ENCODE results near the gene KRTAP5-5. TPM values are rescaled to one million over a fixed set of nuclear protein-coding genes. Genes with fewer than 3 reads are reported as not detected.
"Not testable (repeated sequence)": the region's sequence is repeated elsewhere in the genome, so short reads cannot be mapped to it uniquely, and the experiment has no call there.

Gene KRTAP5-5
- not detected in 2 replicates for total RNA-seq

GRCh38 chr11:1629326-1630185 lies at the start of gene KRTAP5-5:
TSS of gene KRTAP5-5 (plus strand) at chr11:1629775. CDS start at chr11:1629841, 66 bp downstream.
- POLR2A ChIA-PET = interaction anchor here (0.6 kb wide), 1 partner anchor 8 kb away, joined by 6 read pairs; no protein-coding TSS in a partner anchor
- H3K9me3 Mint-ChIP-seq = no peaks in the 10 kb centered on the region
- peaks cover 30% of the 10 kb centered on the region for H3K27me3 Mint-ChIP-seq
- CTCF ChIA-PET = interaction anchor here (0.9 kb wide), 1 partner anchor 80 kb away, joined by 3 read pairs; no protein-coding TSS in a partner anchor
- no peaks in the 10 kb centered on the region for H3K36me3 Mint-ChIP-seq (ENCODE audit: low read depth)
- no peak for ATAC-seq (ENCODE audit: low read depth)
- intact Hi-C loops (cut with micrococcal nuclease) = loop anchor here (2.0 kb wide), 1 partner anchor 83 kb away; no protein-coding TSS in a partner anchor
- H3K4me3 Mint-ChIP-seq = no peak within 1 kb of the TSS
- no peak for DNase-seq
- no peak within 1 kb of the TSS for H3K27ac Mint-ChIP-seq
- H3K4me1 Mint-ChIP-seq = peaks cover 4% of the 10 kb centered on the region
- TF ChIP-seq CTCF (IDR thresholded peaks at IDR 0.05) = no peak

GRCh38 chr11:1581976-1582375 lies 47.6 kb upstream of the KRTAP5-5 start:
- POLR2A ChIA-PET = no interaction called here
- intact Hi-C loops (cut with micrococcal nuclease) = no loop called here
- Mint-ChIP-seq H3K36me3 (ENCODE audit: low read depth) (no peaks in the 10 kb centered on the region), H3K4me3 (no peak overlapping the region), H3K4me1 (peaks cover 16% of the 10 kb centered on the region), H3K27ac (no peak overlapping the region), H3K9me3 (peaks cover 10% of the 10 kb centered on the region), H3K27me3 (peaks cover 23% of the 10 kb centered on the region)
- ATAC-seq (ENCODE audit: low read depth) (no peak), DNase-seq (no peak)
- CTCF ChIA-PET = interaction anchor here (0.9 kb wide), 1 partner anchor 9 kb away, joined by 3 read pairs; no protein-coding TSS in a partner anchor
- TF ChIP-seq CTCF (IDR thresholded peaks at IDR 0.05) = no peak

GRCh38 chr11:1582909-1583308 lies 46.7 kb upstream of the KRTAP5-5 start:
- DNase-seq; intact Hi-C loops (cut with micrococcal nuclease); POLR2A ChIA-PET; H3K4me3 Mint-ChIP-seq; ATAC-seq (ENCODE audit: low read depth); H3K36me3 Mint-ChIP-seq (ENCODE audit: low read depth); H3K27ac Mint-ChIP-seq: not testable (repeated sequence)
- peaks cover 21% of the 10 kb centered on the region for H3K4me1 Mint-ChIP-seq
- H3K9me3 Mint-ChIP-seq = peaks cover 10% of the 10 kb centered on the region
- H3K27me3 Mint-ChIP-seq = peaks cover 23% of the 10 kb centered on the region
- CTCF ChIA-PET = interaction anchor here (1.3 kb wide), 1 partner anchor 8 kb away, joined by 3 read pairs; no protein-coding TSS in a partner anchor

- CTCF ChIA-PET = interaction anchor here (1.3 kb wide), 1 partner anchor 10 kb away, joined by 3 read pairs; no protein-coding TSS in a partner anchor
- peaks cover 32% of the 10 kb centered on the region for H3K4me1 Mint-ChIP-seq
- intact Hi-C loops (cut with micrococcal nuclease); POLR2A ChIA-PET; H3K4me3 Mint-ChIP-seq; DNase-seq; H3K9me3 Mint-ChIP-seq; ATAC-seq (ENCODE audit: low read depth); H3K36me3 Mint-ChIP-seq (ENCODE audit: low read depth); H3K27ac Mint-ChIP-seq: not testable (repeated sequence)
- H3K27me3 Mint-ChIP-seq = peaks cover 18% of the 10 kb centered on the region
These were observed 44.8 kb upstream of the KRTAP5-5 start, which contains the start of gene KRTAP5-1 for GRCh38 chr11:1584661-1585370. TSS of gene KRTAP5-1 (minus strand) at chr11:1585283. CDS start at chr11:1585249, 34 bp downstream.

- no peak for ATAC-seq (ENCODE audit: low read depth)
- H3K4me3 Mint-ChIP-seq = no peak overlapping the region
- H3K9me3 Mint-ChIP-seq = no peaks in the 10 kb centered on the region
- ChIA-PET POLR2A (no interaction called here), CTCF (interaction anchor here (0.7 kb wide), 2 partner anchors 8 to 12 kb away, joined by 3 read pairs; no protein-coding TSS in a partner anchor)
- H3K4me1 Mint-ChIP-seq = peaks cover 36% of the 10 kb centered on the region
- DNase-seq = no peak
- H3K27me3 Mint-ChIP-seq = peaks cover 21% of the 10 kb centered on the region
- TF ChIP-seq CTCF (IDR thresholded peaks at IDR 0.05) = no peak
- intact Hi-C loops (cut with micrococcal nuclease) = no loop called here
- H3K27ac Mint-ChIP-seq = no peak overlapping the region
- H3K36me3 Mint-ChIP-seq (ENCODE audit: low read depth) = no peaks in the 10 kb centered on the region
These were observed 42.9 kb upstream of the KRTAP5-5 start for GRCh38 chr11:1586699-1587098.

- CTCF ChIA-PET; H3K9me3 Mint-ChIP-seq; DNase-seq; intact Hi-C loops (cut with micrococcal nuclease); H3K36me3 Mint-ChIP-seq (ENCODE audit: low read depth): not testable (repeated sequence)
- H3K27me3 Mint-ChIP-seq = peaks cover 22% of the 10 kb centered on the region
- peak; percentile 47 for ATAC-seq (ENCODE audit: low read depth)
- H3K27ac Mint-ChIP-seq = peak overlapping the region; percentile 30
- H3K4me1 Mint-ChIP-seq = peaks cover 28% of the 10 kb centered on the region
- H3K4me3 Mint-ChIP-seq = peak overlapping the region; percentile 46
- POLR2A ChIA-PET = interaction anchor here (0.7 to 1.5 kb wide), 4 partner anchors 16 to 741 kb away, joined by 3 to 4 read pairs (median 4); partner anchors contain the start of gene DUSP8
These were observed 40.2 kb upstream of the KRTAP5-5 start for GRCh38 chr11:1589191-1589963.

Measured in activated B cell treated with CpG ODN at 0.5 μM for 24 hours (primary cell).